ENCODE measurements around the gene GSDME.

The GSDME gene

DNA sequence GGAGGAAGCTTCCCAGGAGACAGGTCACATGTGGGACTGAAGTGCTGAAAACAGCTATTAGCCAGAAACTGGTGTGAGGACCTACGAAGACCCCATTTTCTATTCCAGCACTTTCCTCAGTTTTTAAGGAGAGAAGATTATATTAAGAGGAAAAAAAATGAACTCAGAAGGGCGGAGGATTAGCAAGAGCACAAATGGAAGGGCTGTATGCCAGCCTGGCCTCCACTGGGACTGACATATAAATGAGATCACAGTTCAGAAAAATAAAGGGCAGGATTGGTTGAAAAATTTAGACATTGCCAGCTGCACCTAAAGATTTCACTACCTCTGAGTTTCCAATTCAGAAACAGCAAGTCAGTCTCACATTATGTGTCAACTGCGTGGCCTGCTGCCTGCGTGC, 53.0 kb downstream of the GSDME start:
- H3K27me3 ChIP-seq (ENCODE audit: insufficient read depth, poor library complexity, severe bottlenecking) = no peaks in the 10 kb centered on the region
- TF ChIP-seq SPI1 (IDR thresholded peaks at IDR 0.05; ENCODE audit: borderline replicate concordance, low read depth) (no peak), GABPA (IDR thresholded peaks at IDR 0.05; ENCODE audit: low read depth) (no peak), POLR2AphosphoS5 (IDR thresholded peaks at IDR 0.05; ENCODE audit: low read depth) (no peak)
- TF ChIP-seq, protein P1, sequence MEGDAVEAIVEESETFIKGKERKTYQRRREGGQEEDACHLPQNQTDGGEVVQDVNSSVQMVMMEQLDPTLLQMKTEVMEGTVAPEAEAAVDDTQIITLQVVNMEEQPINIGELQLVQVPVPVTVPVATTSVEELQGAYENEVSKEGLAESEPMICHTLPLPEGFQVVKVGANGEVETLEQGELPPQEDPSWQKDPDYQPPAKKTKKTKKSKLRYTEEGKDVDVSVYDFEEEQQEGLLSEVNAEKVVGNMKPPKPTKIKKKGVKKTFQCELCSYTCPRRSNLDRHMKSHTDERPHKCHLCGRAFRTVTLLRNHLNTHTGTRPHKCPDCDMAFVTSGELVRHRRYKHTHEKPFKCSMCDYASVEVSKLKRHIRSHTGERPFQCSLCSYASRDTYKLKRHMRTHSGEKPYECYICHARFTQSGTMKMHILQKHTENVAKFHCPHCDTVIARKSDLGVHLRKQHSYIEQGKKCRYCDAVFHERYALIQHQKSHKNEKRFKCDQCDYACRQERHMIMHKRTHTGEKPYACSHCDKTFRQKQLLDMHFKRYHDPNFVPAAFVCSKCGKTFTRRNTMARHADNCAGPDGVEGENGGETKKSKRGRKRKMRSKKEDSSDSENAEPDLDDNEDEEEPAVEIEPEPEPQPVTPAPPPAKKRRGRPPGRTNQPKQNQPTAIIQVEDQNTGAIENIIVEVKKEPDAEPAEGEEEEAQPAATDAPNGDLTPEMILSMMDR (IDR thresholded peaks at IDR 0.05; ENCODE audit: insufficient read depth, low read length) = no peak
- TF ChIP-seq, protein P2, sequence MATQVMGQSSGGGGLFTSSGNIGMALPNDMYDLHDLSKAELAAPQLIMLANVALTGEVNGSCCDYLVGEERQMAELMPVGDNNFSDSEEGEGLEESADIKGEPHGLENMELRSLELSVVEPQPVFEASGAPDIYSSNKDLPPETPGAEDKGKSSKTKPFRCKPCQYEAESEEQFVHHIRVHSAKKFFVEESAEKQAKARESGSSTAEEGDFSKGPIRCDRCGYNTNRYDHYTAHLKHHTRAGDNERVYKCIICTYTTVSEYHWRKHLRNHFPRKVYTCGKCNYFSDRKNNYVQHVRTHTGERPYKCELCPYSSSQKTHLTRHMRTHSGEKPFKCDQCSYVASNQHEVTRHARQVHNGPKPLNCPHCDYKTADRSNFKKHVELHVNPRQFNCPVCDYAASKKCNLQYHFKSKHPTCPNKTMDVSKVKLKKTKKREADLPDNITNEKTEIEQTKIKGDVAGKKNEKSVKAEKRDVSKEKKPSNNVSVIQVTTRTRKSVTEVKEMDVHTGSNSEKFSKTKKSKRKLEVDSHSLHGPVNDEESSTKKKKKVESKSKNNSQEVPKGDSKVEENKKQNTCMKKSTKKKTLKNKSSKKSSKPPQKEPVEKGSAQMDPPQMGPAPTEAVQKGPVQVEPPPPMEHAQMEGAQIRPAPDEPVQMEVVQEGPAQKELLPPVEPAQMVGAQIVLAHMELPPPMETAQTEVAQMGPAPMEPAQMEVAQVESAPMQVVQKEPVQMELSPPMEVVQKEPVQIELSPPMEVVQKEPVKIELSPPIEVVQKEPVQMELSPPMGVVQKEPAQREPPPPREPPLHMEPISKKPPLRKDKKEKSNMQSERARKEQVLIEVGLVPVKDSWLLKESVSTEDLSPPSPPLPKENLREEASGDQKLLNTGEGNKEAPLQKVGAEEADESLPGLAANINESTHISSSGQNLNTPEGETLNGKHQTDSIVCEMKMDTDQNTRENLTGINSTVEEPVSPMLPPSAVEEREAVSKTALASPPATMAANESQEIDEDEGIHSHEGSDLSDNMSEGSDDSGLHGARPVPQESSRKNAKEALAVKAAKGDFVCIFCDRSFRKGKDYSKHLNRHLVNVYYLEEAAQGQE (IDR thresholded peaks at IDR 0.05; ENCODE audit: insufficient replicate concordance, low read depth) = no peak
- H3K27ac ChIP-seq (replicated peaks) = no peak overlapping the region
- no peak for DNase-seq (ENCODE audit: low read depth in 1 of 2, low spot score in 1 of 2)
- H3K4me3 ChIP-seq (replicated peaks; ENCODE audit: insufficient read depth, low read length) = no peak overlapping the region

DNA sequence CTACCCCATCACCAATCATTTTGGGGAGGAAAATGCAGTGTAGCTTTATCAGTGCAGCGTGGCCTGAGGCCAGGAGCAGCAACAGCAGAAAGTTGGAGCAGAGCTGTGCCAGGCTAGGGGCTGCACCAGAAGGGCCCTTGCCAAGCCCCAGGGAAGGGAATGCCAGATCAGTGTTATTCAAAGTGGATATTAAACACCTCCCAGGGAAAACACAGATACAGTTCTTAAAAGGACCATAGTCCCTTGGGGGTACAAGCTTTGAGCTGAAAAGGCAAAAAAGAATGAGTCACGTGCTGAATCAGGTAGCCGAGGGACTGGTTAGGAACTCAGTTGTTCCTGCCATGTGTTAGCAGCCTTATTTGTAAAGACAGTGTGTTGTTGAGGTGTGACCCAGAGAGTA, 54.0 kb downstream of the GSDME start:
- Histone ChIP-seq H3K27me3 (ENCODE audit: insufficient read depth, poor library complexity, severe bottlenecking) (no peaks in the 10 kb centered on the region), H3K4me3 (replicated peaks; ENCODE audit: insufficient read depth, low read length) (no peak overlapping the region), H3K27ac (replicated peaks) (no peak overlapping the region)
- no peak for DNase-seq (ENCODE audit: low read depth in 1 of 2, low spot score in 1 of 2)
- TF ChIP-seq SPI1 (IDR thresholded peaks at IDR 0.05; ENCODE audit: borderline replicate concordance, low read depth) = no peak
- TF ChIP-seq, protein P2 (IDR thresholded peaks at IDR 0.05; ENCODE audit: insufficient replicate concordance, low read depth) = no peak
- TF ChIP-seq, protein P1 (IDR thresholded peaks at IDR 0.05; ENCODE audit: insufficient read depth, low read length) = no peak

DNA sequence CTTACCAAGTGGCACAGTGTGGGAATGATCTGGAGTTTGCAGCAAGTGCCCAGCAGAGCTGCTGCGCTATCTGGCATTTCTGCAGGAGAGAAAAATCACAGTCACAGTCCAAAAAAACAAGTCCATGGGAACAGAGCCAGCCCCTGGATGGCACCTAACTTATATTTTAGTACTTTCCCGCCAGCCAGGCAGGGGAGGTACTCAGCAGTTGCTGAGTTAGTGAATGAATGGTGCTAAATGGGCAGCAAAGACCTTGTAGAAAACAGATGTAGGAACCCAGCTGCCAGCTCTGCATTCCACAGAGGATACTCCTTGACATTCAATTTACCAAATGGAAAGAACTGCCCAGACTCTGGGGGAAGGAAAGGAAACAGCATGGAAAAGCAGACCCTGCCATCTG, 54.5 kb downstream of the GSDME start:
- Histone ChIP-seq H3K27me3 (ENCODE audit: insufficient read depth, poor library complexity, severe bottlenecking) (no peaks in the 10 kb centered on the region), H3K27ac (replicated peaks) (no peak overlapping the region), H3K4me3 (replicated peaks; ENCODE audit: insufficient read depth, low read length) (no peak overlapping the region)
- no peak for DNase-seq (ENCODE audit: low read depth in 1 of 2, low spot score in 1 of 2)
- TF ChIP-seq, protein P2 (IDR thresholded peaks at IDR 0.05; ENCODE audit: insufficient replicate concordance, low read depth) = no peak
- TF ChIP-seq POLR2AphosphoS5 (IDR thresholded peaks at IDR 0.05; ENCODE audit: low read depth) (no peak), SPI1 (IDR thresholded peaks at IDR 0.05; ENCODE audit: borderline replicate concordance, low read depth) (no peak)
- TF ChIP-seq, protein P1 (IDR thresholded peaks at IDR 0.05; ENCODE audit: insufficient read depth, low read length) = no peak

Data from HL-60 (cell line).